H1 (cell line): ENCODE measurements around the gene PRR35. TPM values are rescaled to one million over a fixed set of nuclear protein-coding genes. Genes with fewer than 3 reads are reported as not detected.

Experiments
- GABPA ChIP-seq: IDR thresholded peaks from 2 replicates; pipeline ENCODE4 v1.6.1; 2011; ENCODE audit warnings: mild to moderate bottlenecking, low read length, moderate library complexity, borderline replicate concordance; ENCODE audit not compliant: insufficient read depth
- MAFK ChIP-seq: IDR thresholded peaks from 2 replicates; pipeline ENCODE4 v1.6.1; 2012; ENCODE audit warnings: low read depth, mild to moderate bottlenecking, improper control_type of control experiment, low read length
- SIN3A ChIP-seq, 2 experiments: IDR thresholded peaks in 1 of 2; conservative IDR thresholded peaks in 1 of 2; 2 replicates each; pipeline ENCODE4 v1.6.1; 2011 to 2012; ENCODE audit warnings: low read length in 2 of 2, improper control_type of control experiment in 1 of 2, low read depth in 1 of 2, mild to moderate bottlenecking in 1 of 2
- SP2 ChIP-seq: IDR thresholded peaks from 2 replicates; pipeline ENCODE4 v1.6.1; 2012; ENCODE audit warnings: mild to moderate bottlenecking, low read length, inconsistent platforms
- SRF ChIP-seq: IDR thresholded peaks from 2 replicates; pipeline ENCODE4 v1.6.1; 2011; ENCODE audit warnings: mild to moderate bottlenecking, low read depth, low read length, moderate library complexity
- polyA plus RNA-seq, 7 experiments: library from polyadenylated mRNA; depleted of rRNA in 3 of 7; stranded (reverse) in 5 of 7; unstranded in 2 of 7; fragments of >200 nt in 5 of 7; fragments of 200-250 nt in 2 of 7; gene quantifications; 1 replicate in 5 of 7; 2 replicates in 1 of 7; 4 replicates in 1 of 7; pipeline versions ENCODE4 v1.2.1 to v1.2.3, GENCODE V29; 2011 to 2013; ENCODE audit warnings: missing spikeins in 2 of 7, mixed read lengths in 2 of 7
- total RNA-seq: library from RNA; stranded (reverse); fragmentation: NEBNext Ultra II Directional; extraction: Animal tissue kit (Norgen Biotek cat#: 25700); gene quantifications from 2 replicates; pipeline ENCODE4 v1.2.1, GENCODE V29; 2021
- TF ChIP-seq, protein P1 (sequence below): IDR thresholded peaks from 2 replicates; pipeline ENCODE4 v1.6.1; 2012; ENCODE audit warnings: inconsistent platforms

Gene PRR35
- total and polyA plus RNA-seq, 2 of the 8 experiments (the other 6 are each of a cell fraction or from before 2014, with no cell fraction given), result 0.38 to 0.50 TPM

DNA sequence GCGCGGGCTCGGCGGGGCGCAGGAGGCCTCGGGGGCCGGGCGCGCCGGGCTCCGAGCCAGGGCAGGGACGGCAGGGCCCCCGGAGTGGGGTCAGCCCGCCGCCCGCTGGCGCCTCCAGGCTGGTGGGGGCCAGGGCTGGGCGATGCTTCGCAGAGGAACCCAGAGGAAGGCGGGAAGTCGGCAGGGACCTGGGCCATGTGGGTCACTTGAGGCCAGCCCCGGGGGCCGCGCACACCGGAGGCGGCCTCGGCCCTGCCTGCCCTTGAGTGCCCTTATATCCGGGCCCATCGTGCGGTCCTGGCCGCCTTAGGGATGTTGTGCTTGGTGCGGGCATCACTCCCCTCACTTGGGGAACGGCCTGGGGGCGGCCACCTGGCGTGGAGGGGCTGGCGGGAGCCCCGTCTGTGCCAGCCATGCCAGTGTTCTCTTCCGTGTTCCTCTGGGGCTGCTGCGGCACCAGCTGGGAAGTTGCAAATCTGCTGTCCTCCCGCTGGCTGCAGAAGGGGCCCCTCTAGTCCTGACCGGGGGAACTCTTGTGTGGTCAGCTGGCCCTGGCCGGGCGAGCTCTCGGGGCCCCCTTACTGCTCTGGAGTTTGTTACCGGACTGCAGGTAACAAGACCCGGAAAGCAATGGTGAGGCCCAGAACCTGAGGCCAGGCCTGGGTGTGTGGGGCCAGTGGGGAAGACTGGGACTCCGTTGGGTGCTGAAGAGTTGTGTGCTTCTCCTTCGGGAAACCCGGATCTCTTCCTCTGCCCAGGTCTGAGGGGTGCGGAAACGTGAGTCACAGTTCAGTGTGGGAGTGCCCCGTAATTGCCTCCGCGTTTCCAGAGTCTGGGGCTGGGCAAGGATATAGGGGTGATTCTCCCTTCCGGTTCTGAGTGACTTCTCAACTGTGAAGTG, 31.8 kb upstream of the PRR35 start (continued):
- TF ChIP-seq SIN3A (conservative IDR thresholded peaks at IDR 0.05 in 1 of 2, IDR thresholded peaks at IDR 0.05 in 1 of 2; ENCODE audit: low read depth in 1 of 2, low read length in 2 of 2) (0 out of 4 replicates have a peak, but pooled peaks have one; percentile 16 to 20), SP2 (no peak), MAFK (no peak), SRF (no peak), GABPA (0 out of 2 replicates have a peak, but pooled peaks have one; percentile 6)
- TF ChIP-seq, protein P1, sequence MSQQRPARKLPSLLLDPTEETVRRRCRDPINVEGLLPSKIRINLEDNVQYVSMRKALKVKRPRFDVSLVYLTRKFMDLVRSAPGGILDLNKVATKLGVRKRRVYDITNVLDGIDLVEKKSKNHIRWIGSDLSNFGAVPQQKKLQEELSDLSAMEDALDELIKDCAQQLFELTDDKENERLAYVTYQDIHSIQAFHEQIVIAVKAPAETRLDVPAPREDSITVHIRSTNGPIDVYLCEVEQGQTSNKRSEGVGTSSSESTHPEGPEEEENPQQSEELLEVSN, result peak; percentile 98
